GM23338 (cell line): ENCODE measurements around the gene NLGN4X.
"Not testable (repeated sequence)": the region's sequence is repeated elsewhere in the genome, so short reads cannot be mapped to it uniquely, and the experiment has no call there.

Source experiments
- CTCF ChIP-seq, 2 experiments: fragments of 200-600 bp in 1 of 2; sonication (generic) in 1 of 2; conservative IDR thresholded peaks; 2 replicates each; pipeline versions ENCODE4 v1.5.1 to v1.6.1; 2016 to 2017; ENCODE audit warnings: antibody characterized with exemption in 2 of 2, low read depth in 2 of 2, mild to moderate bottlenecking in 2 of 2, moderate library complexity in 1 of 2
- EZH2 ChIP-seq: fragments of 200-600 bp; sonication (generic); IDR thresholded peaks from one replicate; pipeline ENCODE4 v1.8.0; 2017; ENCODE audit warnings: antibody characterized with exemption, mild to moderate bottlenecking, low read depth; ENCODE audit not compliant: unreplicated experiment
- EZH2phosphoT487 ChIP-seq: fragments of 200-600 bp; sonication (generic); IDR thresholded peaks from one replicate; pipeline ENCODE4 v1.8.1; 2018; ENCODE audit warnings: antibody characterized with exemption; ENCODE audit not compliant: unreplicated experiment

- TF ChIP-seq CTCF (conservative IDR thresholded peaks at IDR 0.05; ENCODE audit: low read depth in 2 of 2); EZH2; EZH2phosphoT487: not testable (repeated sequence)
Observed at GRCh38 chrX:5903586-5904190, 325.0 kb downstream of the NLGN4X start.
